Pons (tissue), 1 donor: ENCODE measurements around the gene MECP2.
A peak's percentile ranks its signal among the peaks of the same experiment; 100 is the strongest.

Experiments
- DNase-seq: peaks from one replicate; pipeline ENCODE4 v3.0.0-alpha.2; 2016; ENCODE audit warnings: low spot score

Gene MECP2

GRCh38 chrX:154033848-154034247 is 63.7 kb downstream of the MECP2 start:
- no peak for DNase-seq

- DNase-seq, result no peak
Measured at GRCh38 chrX:154032653-154033052, 64.9 kb downstream of the MECP2 start.

GRCh38 chrX:154032160-154032559 is 65.4 kb downstream of the MECP2 start:
- no peak for DNase-seq

GRCh38 chrX:154030715-154031305 is 66.7 kb downstream of the MECP2 start:
- no peak for DNase-seq

- peak; percentile 68 for DNase-seq
Measured at GRCh38 chrX:154030266-154030665, 67.3 kb downstream of the MECP2 start.

GRCh38 chrX:154029439-154029838 is 68.1 kb downstream of the MECP2 start:
- no peak for DNase-seq

- DNase-seq, result no peak
Measured at GRCh38 chrX:154028502-154029184, 68.9 kb downstream of the MECP2 start.

- DNase-seq, result no peak
Measured at GRCh38 chrX:154027986-154028385, 69.5 kb downstream of the MECP2 start.

GRCh38 chrX:154027022-154027402 is 70.5 kb downstream of the MECP2 start:
- no peak for DNase-seq

GRCh38 chrX:154026136-154027021 is 71.1 kb downstream of the MECP2 start:
- DNase-seq, result no peak

GRCh38 chrX:154025230-154025629 is 72.3 kb downstream of the MECP2 start:
- no peak for DNase-seq

GRCh38 chrX:154024271-154024670 is 73.2 kb downstream of the MECP2 start:
- DNase-seq, result no peak

- DNase-seq, result no peak
Measured at GRCh38 chrX:154023276-154024000, 74.1 kb downstream of the MECP2 start.

GRCh38 chrX:154022108-154022507 is 75.4 kb downstream of the MECP2 start:
- DNase-seq, result no peak

- no peak for DNase-seq
Measured at GRCh38 chrX:154021131-154021611, 76.3 kb downstream of the MECP2 start.

- DNase-seq, result no peak
Measured at GRCh38 chrX:154020536-154021115, 76.9 kb downstream of the MECP2 start.

- DNase-seq, result no peak
Measured at GRCh38 chrX:154019633-154020528, 77.6 kb downstream of the MECP2 start, which contains the start of gene IRAK1. TSS of gene IRAK1 (minus strand) at chrX:154019902. CDS start at chrX:154019812, 90 bp downstream.

GRCh38 chrX:154019061-154019621 is 78.4 kb downstream of the MECP2 start:
- DNase-seq, result no peak

- no peak for DNase-seq
Measured at GRCh38 chrX:154018518-154019060, 78.9 kb downstream of the MECP2 start.
